Tongue (tissue), 2 donors: ENCODE data around the gene LIN37. TPM values are rescaled to one million over a fixed set of nuclear protein-coding genes. Genes with fewer than 3 reads are reported as not detected.

Experiments used
- DNase-seq: peaks from one replicate; pipeline ENCODE4 v3.0.0-alpha.2; 2015
- total RNA-seq: library from RNA; depleted of rRNA; stranded (reverse); fragments of >200 nt; gene quantifications from one replicate; pipeline ENCODE4 v1.2.3, GENCODE V29; 2014

Gene LIN37
- total RNA-seq, 1 donor from 2014 or later: 6.7 TPM

DNA sequence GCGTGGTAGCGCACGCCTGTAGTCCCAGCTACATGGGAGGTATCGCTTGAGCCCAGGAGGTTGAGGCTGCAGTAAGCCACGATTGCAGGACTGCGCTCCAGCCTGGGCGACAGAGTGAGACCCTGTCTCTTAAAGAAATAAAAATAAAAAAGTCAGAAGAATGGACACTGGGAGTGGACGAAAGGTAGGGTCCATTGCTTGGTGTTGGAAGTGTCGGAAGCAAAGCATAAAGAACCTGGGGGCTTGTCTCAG, 26.6 kb downstream of the LIN37 start:
- DNase-seq: no peak

DNA sequence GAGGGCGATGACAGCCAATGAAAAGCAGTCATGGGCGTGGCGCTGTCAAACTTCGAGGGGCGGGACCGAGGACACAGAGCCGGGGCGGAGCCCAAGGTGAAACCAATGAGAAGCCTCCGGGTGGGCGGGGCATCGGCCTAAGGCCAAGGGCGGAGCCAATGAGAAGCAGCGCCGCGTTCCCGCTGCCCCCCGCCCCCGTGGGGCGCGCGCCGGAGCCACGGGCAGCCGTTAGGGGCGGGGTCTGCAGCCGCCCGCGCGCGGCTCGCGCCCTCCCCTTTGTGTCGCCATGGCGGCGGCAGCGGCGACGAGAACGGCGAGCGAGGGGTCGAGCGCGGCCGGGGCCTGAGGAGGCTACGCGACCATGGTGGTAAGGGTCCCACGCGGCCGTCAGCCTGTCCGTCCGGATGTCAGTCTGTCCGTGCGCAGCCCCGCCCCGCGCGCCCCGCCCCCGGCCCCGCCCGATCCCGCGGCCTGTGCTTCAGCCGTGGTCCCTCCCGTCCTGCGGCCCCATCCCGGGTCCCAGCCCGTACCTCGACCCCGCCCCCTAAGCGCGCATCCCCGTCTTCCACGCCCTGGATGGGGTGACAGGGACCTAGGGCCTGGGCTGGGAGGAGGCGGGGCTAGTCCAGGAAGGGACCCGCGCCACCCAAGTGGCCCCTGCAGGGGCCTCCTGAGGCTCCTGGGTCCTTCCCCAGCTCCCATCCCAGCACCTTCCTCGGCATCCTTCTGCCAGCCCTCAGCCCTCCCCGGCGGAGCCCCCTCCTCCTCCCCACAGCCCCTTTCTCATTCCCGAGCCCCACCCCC, 27.1 kb downstream of the LIN37 start, which contains the start of gene ARHGAP33:
Gene ARHGAP33, plus strand, starts transcription at position 267 of the 804 bp plus-strand sequence. Its CDS starts 95 bp downstream, at position 362.
- DNase-seq: peak; percentile 99

DNA sequence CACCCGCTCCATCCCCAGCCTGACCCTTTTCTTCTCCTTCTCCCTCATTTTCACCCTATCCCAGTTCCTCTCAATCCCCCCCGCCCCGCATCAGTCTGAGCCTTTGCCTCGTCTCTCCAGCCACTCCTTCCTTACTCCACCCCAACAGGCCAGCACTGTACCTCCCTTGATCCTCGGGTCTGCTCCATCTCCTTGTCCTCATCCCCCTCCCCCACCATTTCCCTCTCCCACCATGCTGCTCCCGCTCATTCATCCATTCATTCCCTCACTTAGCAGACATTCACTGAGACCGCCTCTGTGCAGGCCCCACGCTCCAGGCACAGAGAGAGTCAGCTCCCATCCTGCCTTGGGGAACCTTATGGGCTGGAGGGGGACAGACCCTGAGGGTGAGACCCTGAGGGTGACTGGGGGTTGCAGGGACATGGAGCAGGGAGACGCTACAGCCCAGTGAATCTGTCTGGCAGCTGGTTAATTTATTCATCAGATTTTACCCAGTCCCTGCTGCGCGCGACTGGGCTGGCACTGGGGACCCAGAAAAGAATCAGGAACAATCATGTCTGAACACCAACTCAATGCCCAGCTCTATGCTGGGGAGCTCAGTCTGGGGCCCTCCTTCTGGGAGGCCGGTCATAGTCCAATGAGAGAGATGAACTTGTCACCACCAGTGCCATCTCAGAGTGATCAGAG, 27.9 kb downstream of the LIN37 start:
- DNase-seq: no peak

DNA sequence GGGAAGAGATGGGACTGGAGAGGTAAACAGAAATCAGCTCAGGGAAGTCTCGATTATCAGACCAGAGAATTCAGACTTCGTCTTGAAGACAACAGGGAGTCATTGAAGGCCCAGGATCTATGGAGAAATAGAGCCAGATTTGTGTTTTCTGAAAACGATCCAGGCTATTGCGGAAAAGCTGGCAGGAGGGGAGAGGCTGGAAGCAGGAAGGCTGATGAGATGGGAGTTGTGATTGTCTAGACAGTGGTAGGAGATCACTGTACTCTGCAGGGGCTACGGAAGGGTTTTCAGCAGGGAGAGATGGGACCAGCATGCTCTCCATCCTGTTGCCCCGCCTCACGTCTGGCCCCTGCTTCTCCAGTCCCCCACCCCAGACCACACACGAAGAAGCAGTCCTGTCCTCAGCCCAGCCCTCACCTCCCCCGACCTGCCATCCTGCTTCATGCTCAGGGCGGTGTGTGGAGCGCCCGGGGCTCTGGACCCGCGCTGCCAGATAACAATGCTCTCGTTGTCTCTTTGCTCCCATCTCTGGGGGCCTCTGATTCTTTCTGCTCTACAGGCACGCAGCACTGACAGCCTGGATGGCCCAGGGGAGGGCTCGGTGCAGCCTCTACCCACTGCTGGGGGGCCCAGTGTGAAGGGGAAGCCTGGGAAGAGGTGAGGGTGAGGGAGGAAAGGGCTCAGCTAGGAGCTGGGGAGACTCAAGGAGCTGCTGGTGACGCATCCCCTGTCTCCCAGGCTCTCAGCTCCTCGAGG, 28.9 kb downstream of the LIN37 start:
- DNase-seq: no peak

DNA sequence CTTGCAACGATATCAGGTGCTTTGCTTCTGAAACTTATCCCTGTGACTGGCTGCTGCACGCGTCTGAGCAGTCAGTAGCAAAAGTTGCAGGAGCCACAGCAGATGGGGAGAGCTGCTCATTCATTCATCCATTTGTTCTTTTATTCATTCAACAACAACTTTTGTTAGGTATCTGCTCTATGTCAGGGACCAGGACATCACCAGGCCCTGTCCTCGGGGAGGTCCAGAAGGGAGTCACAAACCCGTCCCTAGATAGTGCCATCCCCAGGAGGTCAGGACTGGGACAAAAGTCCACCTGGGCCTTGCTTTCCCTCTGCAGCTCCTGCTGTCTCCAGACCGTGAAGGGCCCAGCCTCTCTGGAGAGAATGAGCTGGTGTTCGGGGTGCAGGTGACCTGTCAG, 29.6 kb downstream of the LIN37 start:
- no peak for DNase-seq

DNA sequence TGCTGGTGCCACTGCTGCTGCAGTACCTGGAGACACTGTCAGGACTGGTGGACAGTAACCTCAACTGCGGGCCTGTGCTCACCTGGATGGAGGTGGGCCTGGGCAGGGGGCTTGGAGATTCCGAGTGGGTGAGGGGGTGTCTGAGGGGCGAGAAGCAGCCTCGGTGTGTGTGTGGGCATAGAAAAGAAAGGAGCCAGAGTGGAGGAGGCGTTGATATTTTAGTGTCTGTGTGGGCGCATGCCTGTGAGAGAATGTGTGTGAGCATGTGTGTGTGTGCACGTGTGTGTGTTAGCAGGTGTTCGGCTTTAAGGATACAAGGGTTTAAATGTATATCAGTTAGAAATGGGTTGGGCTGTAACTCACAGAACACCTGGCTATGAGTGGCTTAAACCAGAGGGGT, 30.7 kb downstream of the LIN37 start:
- no peak for DNase-seq

DNA sequence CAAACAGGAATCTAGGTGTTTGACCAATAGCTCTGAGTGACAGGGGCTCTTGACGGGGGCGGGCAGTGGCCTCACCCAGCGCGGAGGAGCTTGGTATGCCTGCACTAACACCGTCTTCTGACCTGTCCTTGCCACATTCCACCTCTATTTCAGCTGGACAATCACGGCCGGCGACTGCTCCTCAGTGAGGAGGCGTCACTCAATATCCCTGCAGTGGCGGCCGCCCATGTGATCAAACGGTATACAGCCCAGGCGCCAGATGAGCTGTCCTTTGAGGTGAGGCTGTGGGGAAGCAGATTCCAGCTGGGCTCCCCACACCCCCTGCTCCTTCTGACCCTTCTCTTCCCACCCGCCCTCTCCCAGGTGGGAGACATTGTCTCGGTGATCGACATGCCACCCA, 31.7 kb downstream of the LIN37 start:
- DNase-seq: no peak

DNA sequence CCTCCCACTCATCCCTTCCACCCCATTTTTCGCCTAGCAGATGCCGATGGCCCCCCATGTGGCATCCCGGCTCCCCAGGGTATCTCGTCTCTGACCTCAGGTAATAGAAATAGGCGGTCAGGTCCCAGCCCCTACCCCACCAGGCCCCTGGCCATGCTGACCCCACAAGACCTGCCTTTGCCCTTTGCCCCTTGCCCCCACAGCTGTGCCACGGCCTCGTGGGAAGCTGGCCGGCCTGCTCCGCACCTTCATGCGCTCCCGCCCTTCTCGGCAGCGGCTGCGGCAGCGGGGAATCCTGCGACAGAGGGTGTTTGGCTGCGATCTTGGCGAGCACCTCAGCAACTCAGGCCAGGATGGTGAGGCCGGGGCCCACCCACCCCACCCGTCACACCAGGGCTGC, 32.3 kb downstream of the LIN37 start:
- no peak for DNase-seq

DNA sequence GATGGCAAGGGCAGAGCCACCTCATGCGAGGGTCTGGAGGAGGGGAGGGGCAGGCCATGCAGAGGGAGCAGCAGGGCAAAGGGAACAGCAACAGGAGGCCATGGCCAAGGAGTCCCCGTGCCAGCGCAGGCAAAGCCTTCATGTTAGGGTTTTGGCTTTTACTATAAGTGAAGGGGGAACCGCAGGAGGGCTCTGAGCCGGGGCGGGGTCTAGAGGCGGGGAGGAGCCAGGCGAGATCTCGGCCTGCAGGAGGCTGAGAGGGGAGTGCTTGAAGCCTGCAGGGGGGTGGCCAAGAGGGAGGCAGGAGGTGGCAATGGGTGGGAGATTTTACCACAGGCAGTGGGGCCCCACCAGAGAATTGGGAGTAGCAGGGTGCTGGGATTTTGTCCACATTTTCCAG, 33.3 kb downstream of the LIN37 start:
- no peak for DNase-seq

DNA sequence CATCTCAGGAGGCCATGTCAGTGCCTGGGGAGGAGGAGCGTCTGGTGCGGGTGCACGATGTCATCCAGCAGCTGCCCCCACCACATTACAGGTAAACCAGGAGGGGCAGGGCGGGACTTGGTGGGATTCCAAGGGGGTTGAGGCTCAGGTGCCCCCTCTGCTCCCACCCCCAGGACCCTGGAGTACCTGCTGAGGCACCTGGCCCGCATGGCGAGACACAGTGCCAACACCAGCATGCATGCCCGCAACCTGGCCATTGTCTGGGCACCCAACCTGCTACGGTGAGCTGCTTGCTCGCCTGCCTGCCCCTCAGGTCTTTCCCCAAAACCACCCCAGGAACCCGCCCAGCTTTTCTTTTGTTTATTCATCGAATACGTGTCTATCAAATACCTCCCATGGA, 34.2 kb downstream of the LIN37 start:
- DNase-seq: no peak

DNA sequence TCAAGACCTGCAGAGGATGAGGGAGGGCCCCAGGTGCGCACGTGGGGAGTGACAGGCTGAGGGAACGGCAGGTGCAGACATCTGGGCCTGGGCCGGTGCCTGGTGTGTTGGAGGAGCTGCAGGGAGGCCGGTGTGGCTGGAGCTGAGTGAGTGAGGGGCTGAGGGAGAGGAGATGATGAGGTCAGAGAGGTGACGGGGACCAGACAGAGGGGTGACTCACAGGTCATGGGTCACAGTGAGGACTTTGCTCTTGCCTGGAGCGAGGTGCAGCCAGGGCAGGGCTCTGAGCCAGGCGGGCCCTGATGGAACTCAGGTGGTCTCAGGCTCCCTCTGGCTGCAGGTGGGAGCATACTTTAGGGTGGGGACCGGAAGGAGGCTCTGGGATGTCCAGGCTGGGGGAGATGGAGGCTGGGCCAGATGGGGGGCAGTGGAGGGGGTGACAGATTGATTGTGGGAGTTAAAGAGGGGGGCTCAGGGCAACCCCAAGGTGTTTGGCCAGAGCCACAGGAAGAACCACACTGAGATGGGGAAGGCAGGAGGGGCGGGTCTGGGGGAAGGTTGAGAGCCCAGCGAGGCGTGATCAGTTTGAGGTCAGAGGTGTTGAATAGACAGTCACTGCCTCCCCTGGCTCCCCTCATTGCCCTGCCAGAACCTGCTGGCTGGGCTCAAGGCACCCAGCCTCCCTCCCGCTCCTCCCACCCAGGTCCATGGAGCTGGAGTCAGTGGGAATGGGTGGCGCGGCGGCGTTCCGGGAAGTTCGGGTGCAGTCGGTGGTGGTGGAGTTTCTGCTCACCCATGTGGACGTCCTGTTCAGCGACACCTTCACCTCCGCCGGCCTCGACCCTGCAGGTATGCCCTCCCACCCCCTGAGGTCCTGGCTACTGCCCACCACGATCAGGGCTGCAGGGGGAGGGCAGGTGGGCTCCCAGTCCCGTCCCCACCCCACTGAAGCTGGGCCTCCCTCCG, 35.4 kb downstream of the LIN37 start:
- no peak for DNase-seq

DNA sequence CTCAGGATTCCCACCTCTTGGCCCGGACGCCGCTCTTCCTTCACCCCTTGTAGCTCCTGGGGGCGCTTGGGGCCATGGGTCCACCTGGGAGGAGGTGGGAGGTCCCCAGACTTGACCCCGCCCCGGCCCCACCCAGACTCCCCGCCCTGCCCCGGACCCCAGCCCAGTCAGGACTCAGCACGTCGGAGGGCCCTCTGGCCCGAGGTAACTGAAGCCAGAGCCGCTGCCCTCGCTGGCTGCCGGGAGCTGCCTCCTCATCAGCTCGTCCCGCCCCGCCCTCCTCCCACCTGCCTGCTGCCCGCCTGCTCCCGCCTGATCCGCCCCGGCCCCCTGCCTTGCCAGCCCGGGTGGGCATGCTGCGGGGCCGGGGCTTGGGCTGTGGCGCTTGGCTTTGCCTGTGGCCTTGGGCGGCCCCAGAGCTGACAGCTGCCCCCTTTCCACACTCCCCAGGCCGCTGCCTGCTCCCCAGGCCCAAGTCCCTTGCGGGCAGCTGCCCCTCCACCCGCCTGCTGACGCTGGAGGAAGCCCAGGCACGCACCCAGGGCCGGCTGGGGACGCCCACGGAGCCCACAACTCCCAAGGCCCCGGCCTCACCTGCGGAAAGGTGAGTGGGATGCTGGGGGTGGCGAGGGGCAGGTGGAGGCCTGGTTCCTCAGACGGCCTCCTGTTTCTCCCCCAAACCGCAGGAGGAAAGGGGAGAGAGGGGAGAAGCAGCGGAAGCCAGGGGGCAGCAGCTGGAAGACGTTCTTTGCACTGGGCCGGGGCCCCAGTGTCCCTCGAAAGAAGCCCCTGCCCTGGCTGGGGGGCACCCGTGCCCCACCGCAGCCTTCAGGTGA, 36.3 kb downstream of the LIN37 start:
- no peak for DNase-seq

DNA sequence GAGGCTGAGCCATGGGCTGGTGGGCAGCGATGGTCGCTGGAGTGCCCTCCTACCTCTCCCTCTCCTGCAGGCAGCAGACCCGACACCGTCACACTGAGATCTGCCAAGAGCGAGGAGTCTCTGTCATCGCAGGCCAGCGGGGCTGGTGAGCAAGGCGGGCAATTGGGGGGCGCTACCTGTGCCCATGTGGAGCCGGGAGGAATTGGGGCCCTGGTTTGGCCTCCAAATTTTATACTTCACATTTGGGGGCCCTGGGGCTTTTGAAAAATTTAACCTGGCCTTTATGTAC, 36.9 kb downstream of the LIN37 start:
- no peak for DNase-seq

DNA sequence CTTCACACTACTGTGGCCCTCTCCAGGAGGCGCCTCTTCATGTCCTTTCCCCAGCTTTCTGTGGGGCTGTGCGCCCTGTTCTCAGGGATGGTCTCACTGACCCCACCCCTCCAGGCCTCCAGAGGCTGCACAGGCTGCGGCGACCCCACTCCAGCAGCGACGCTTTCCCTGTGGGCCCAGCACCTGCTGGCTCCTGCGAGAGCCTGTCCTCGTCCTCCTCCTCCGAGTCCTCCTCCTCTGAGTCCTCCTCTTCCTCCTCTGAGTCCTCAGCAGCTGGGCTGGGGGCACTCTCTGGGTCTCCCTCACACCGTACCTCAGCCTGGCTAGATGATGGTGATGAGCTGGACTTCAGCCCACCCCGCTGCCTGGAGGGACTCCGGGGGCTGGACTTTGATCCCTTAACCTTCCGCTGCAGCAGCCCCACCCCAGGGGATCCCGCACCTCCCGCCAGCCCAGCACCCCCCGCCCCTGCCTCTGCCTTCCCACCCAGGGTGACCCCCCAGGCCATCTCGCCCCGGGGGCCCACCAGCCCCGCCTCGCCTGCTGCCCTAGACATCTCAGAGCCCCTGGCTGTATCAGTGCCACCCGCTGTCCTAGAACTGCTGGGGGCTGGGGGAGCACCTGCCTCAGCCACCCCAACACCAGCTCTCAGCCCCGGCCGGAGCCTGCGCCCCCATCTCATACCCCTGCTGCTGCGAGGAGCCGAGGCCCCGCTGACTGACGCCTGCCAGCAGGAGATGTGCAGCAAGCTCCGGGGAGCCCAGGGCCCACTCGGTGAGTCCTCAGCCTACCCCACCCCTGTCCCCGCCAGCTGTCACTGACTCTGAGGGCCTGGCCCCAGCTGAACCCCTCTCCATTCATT, 38.2 kb downstream of the LIN37 start:
- no peak for DNase-seq

DNA sequence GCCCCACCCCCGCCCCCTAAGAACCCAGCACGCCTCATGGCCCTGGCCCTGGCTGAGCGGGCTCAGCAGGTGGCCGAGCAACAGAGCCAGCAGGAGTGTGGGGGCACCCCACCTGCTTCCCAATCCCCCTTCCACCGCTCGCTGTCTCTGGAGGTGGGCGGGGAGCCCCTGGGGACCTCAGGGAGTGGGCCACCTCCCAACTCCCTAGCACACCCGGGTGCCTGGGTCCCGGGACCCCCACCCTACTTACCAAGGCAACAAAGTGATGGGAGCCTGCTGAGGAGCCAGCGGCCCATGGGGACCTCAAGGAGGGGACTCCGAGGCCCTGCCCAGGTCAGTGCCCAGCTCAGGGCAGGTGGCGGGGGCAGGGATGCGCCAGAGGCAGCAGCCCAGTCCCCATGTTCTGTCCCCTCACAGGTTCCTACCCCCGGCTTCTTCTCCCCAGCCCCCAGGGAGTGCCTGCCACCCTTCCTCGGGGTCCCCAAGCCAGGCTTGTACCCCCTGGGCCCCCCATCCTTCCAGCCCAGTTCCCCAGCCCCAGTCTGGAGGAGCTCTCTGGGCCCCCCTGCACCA, 38.9 kb downstream of the LIN37 start:
- DNase-seq: no peak

DNA sequence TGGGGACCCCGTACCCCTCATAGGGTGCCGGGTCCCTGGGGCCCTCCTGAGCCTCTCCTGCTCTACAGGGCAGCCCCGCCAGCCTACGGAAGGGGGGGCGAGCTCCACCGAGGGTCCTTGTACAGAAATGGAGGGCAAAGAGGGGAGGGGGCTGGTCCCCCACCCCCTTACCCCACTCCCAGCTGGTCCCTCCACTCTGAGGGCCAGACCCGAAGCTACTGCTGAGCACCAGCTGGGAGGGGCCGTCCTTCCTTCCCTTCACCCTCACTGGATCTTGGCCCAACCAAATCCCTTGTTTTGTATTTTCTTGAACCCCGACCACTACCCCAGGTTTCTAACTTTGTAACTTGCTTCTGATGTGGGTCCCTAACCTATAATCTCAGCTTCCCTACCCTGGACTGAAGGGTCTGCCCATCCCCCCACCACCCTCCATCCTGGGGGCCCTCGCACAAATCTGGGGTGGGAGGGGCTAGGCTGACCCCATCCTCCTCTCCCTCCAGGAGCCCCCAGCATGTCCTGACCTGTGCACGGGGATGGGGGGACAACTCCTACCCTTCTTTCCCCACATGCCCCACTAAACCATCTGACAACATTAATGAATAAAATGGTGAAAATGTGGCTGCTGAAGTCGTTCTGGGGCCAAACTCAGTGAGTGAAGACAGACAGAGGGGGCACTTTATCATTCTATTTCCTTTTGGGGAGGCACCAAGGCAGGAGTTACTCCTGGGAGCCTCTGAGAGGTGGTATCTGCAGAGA, 40.0 kb downstream of the LIN37 start:
- DNase-seq: no peak

DNA sequence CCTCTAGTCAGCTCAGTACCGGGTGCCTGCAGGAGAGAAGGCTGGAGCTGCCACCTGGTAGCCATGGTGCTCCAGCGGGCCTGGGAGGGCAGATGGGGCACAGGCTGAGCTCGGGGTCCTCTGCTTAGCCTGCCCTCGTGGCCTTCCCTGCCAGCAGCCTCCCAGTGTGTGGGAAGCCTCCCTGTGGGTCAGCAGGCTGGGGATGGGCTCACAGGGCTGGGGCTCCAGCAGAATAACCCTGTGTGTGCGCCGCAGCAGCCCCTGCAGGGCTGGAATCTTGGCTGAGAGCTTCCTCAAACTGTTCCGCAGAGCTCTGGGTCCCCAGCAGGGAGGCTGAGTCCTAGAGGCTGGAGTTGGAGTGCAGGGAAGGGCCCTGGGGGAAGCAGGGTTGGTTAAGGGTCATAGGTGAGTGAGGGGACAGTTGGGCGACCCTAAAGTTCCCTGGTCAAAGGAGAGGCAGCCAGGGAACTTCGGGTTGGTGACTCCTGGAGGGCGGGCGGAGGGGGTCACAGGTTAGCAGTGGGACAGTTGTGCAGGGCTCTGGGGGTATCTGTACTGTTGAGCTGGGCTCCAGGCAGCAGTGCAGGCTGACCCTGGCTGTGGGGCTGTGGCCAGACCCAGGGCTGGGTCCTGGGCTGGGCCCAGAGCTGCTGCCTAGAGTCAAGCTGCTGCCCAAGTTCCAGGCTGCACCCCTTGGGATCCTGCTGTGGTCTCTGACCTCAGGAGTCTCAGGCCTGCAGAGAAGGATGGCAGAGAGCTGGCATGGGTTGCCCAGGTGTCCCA, 41.0 kb downstream of the LIN37 start:
- no peak for DNase-seq
